ENCODE data around the gene LTBP4.
"Not testable (repeated sequence)": the region's sequence is repeated elsewhere in the genome, so short reads cannot be mapped to it uniquely, and the experiment has no call there.

Gene LTBP4

DNA sequence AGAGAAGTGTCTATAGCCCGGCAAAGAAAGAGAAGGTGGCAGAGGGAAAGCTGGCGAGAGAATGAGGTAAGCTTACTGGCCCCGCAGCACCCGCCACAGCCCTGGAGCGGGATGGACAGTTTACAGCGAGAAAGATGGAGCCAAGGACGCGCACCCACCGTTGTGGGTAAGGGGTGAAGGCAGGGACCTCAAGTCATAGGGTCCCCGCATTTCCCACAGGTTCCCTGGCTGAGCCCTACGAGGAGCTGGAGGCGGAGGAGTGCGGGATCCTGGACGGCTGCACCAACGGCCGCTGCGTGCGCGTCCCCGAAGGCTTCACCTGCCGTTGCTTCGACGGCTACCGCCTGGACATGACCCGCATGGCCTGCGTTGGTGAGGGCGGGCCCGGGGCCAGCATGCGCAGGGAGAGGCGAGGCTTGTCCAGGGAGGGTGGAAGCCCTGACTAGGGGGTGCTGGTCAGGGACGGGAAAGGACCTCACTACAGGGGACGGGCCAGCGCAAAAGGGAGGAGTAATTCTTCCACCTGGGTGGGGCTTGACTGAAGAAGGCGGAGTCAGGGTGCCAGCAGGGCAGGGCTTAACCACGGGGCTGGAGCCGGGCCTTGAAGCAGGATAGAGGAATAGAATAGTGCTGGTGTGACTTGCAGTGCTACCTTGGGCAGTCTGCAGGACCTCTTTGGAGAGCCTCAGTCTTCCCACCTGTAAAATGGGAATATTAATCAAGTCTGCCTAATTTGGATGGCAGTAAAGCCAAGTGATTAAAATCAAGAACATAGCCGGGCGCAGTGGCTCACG, 26.5 kb downstream of the LTBP4 start:
- DNase-seq (ENCODE audit: low read depth in 2 of 2), result no peak

- no peak for DNase-seq (ENCODE audit: low read depth in 2 of 2)
These were observed 28.2 kb downstream of the LTBP4 start for GRCh38 chr19:40629346-40629745.

- no peak for DNase-seq (ENCODE audit: low read depth in 2 of 2)
These were observed 29.5 kb downstream of the LTBP4 start for GRCh38 chr19:40630571-40631160.

DNA sequence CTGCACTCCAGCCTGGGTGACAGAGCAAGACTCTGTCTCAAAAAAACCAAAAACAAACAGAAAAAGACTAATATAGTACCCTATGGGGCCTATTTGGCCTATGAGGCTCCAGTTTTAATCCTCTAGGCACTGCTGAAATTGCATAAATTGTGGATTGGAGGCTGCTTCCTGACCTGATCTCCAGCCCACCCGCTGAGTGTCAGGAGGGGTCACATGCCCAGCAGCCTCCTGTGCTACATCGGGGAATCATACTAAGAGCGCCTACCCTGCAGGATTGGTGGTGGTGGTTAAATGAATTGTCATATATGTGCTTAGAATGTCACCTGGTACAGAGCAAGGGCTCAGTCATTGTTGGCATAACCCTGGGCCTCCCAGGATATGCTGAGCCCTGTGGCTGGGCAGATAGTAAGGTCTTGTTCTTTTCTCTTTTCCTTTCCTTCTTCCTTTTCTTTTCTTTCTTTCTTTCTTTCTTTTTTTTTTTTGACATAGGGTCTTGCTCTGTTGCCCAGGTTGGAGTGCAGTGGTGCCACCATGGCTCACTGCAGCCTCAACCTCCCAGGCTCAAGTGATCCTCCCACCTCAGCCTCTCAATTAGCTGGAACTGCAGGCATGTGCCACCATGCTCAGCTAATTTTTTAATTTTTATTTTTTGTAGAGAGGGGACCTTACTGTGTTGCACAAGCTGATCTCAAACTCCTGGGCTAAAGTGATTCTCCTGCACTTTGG, 31.3 kb downstream of the LTBP4 start:
- no peak for DNase-seq (ENCODE audit: low read depth in 2 of 2)

GRCh38 chr19:40633207-40633606, 32.0 kb downstream of the LTBP4 start:
- DNase-seq (ENCODE audit: low read depth in 2 of 2), result no peak

DNA sequence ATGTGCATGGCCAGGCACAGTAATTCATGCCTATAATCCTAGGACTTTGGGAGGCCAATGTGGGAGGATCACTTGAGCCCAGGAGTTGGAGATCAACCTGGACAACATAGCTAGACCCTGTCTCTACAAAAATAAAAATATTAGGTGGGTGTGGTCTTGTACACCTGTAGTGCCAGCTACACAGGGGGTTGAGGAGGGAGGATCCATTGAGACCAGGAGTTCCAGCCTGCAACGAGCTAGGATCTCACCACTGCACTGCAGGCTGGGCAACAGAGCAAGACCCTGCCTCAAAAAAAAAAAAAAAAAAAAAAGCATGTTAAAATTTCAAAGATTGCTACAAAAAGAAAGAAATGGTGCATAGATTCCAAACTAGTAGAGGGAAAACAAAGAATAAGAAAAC, 37.2 kb downstream of the LTBP4 start:
- DNase-seq (ENCODE audit: low read depth in 2 of 2), result no peak

- no peak for DNase-seq (ENCODE audit: low read depth in 2 of 2)
These were observed 38.4 kb downstream of the LTBP4 start for GRCh38 chr19:40639638-40639982.

DNA sequence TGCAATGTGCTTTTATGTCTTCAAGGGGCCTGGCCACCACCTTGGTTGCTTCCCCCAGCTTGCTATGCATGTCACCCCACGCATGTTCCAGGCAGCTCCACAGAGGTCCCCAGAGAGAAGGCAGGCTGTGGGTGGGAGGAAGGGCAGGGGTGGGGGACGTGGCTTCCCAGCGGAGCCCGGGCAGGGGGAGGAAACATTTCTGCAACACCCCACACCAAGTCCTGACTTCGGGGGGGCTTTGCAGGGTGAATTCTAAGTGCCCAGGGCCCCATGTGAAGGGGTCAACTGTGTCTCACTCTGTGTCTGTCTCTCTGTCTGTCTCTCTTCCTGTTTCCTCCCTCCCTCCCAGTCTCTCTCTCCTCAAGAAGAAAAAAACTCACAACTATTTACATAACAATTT, 39.6 kb downstream of the LTBP4 start:
- no peak for DNase-seq (ENCODE audit: low read depth in 2 of 2)

- DNase-seq (ENCODE audit: low read depth in 2 of 2), result no peak
These were observed 40.1 kb downstream of the LTBP4 start for GRCh38 chr19:40641281-40641680.

DNA sequence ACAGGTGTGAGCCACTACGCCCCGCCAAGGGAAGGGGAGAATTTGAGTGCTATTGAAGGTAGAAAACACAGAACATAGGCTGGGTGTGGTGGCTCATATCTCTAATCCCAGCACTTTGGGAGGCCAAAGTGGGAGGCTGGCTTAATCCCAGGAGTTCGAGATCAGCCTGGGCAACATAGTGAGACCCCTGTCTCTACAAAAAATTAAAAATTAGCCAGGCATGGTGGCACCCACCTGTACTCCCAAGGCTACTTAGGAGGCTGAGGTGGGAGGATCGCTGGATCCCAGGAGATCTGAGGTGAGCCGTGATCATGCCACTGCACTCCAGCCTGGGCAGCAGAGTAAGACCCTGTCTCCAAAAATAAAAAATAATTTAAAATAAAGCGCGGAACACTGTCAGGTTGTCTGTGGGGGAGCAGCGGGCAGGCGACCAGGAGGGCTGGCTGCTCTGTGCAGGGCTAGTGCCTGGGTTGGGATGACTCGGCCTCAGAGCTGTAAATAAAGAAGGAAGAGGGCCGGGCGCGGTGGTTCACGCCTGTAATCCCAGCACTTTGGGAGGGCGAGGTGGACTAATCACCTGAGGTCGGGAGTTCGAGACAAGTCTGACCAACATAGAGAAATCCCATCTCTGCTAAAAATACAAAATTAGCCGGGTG, 41.0 kb downstream of the LTBP4 start:
- DNase-seq (ENCODE audit: low read depth in 2 of 2), result no peak

GRCh38 chr19:40642757-40643305, 41.7 kb downstream of the LTBP4 start:
- no peak for DNase-seq (ENCODE audit: low read depth in 2 of 2)

- no peak for DNase-seq (ENCODE audit: low read depth in 2 of 2)
These were observed 45.6 kb downstream of the LTBP4 start for GRCh38 chr19:40646743-40647254.

GRCh38 chr19:40649903-40650675, 48.9 kb downstream of the LTBP4 start:
- not testable (repeated sequence) for DNase-seq (ENCODE audit: low read depth in 2 of 2)

DNA sequence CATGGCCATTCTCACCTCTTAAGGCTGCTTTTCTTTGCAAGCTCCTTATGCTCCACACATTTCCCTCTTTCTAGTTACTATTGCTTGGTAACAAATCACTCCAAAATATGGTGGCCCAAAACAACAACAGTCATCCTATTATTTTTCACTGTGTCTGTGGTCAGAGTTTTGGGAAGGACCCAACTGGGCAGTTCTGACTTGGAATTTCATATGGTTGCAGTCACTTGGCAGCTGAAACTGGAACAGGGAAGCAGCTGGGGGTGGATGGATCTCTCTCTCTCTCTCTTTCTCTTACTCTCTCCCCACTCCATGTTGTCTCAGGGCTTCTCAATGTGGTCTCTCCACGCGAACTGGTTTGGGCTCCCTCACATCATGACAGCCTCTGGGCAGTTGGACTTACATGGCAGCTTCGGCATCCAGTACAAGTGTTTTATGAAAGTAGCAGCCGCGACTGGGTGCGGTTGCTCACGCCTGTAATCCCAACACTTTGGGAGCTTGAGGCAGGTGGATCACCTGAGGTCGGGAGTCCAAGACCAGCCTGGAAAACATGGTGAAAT, 49.7 kb downstream of the LTBP4 start:
- DNase-seq (ENCODE audit: low read depth in 2 of 2), result no peak

DNA sequence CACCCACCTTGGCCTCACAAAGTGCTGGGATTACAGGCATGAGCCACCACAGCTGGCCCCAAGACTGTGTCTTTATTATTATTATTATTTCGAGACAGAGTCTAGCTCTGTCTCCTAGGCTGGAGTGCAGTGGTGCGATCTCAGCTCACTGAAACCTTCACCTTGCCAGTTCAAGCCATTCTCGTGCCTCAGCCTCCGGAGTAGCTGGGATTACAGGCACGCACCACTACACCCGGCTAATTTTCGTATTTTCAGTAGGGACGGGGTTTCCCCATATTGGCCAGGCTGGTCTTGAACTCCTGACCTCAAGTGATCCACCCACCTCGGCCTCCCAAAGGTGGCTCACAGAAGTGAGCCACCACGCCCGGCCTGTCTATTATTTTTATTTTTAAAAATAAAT, 51.1 kb downstream of the LTBP4 start:
- DNase-seq (ENCODE audit: low read depth in 2 of 2), result not testable (repeated sequence)

GRCh38 chr19:40655684-40656083, 54.5 kb downstream of the LTBP4 start:
- DNase-seq (ENCODE audit: low read depth in 2 of 2), result not testable (repeated sequence)

DNA sequence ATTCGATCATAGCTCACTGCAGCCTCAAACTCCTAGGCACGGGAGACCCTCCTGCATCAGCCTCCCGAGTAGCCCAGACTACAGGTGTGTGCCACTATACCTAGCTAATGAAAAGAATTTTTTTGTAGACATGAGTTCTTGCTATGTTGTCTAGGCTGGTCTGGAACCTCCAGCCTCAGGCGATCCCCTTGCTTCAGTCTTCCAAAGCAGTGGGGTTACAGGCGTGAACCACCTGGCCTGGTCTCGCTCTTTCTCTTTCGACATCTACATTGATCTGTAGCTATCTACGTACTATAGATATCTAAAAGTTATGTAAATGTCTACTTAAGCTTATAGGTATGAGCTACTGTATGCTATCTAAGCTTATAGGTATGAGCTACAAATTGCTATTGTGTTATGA, 56.9 kb downstream of the LTBP4 start:
- DNase-seq (ENCODE audit: low read depth in 2 of 2), result no peak

DNA sequence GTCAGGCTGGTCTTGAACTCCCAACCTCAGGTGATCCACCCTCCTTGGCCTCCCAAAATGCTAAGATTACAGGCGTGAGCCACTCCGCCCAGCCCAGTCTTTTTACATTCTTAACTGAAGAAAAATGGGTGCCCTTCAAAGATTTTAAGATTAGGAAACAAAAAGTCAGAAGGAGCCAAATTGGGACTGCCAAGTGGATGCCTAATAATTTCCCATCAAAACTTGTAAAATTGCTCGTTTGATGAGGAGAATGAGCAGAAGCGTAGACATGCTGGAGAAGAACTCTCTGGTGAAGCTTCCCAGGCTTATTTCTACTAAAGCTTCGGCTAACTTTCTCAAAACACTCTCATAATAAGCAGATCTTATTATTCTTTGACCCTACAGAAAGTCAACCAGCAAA, 57.9 kb downstream of the LTBP4 start:
- no peak for DNase-seq (ENCODE audit: low read depth in 2 of 2)

DNA sequence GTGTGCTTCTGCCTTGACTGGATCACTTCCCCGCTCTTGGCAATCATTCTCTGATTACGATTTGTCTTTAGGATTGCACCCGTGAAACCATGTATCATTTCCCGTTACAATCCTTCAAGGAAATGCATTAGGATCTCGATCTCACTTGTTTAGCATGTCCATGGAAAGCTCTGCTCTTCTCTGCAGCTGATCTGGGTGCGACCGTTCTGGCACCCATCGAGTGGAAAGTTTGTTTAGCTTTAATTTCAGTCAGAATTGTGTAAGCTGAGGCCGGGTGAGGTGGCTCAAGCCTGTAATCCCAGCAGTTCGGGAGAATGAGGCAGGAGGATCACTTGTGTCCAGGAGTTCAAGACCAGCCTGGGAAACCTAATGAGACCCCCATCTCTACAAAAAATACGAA, 58.4 kb downstream of the LTBP4 start:
- no peak for DNase-seq (ENCODE audit: low read depth in 2 of 2)

GRCh38 chr19:40661616-40662015, 60.4 kb downstream of the LTBP4 start:
- DNase-seq (ENCODE audit: low read depth in 2 of 2), result no peak
